Suppressor macrophage treated with lipopolysaccharide for 1 hour (primary cell): ENCODE measurements around the gene TMEM125.

ENCODE experiments used
- DNase-seq, 3 donors: peaks; one replicate each; pipeline ENCODE4 v3.0.0-alpha.2; 2020 to 2022

The TMEM125 gene

GRCh38 chr1:43294761-43295160 lies 25.0 kb downstream of the TMEM125 start:
- DNase-seq: no peak

- DNase-seq: no peak
These were observed 26.4 kb downstream of the TMEM125 start for GRCh38 chr1:43296207-43296606.

GRCh38 chr1:43298055-43298454 lies 28.3 kb downstream of the TMEM125 start:
- no peak for DNase-seq

DNA sequence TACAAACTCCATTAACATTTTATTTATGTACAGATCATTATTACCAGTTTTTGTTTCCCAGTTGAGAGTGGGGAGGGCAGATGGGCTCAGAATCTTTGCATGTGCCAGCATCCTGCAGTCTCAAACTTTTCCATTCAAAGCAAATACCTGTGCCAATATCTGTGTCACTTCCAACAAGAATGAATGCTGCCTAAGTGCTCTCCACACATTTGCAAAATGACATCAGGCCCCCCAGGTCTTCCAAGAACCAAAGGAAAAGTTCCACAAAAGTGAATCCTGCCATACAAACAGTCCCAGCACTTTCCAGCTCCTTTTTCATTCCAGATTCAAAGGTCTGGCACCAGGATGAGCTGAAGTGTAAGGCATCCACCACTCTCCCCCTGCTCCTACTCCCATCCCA lies 29.3 kb downstream of the TMEM125 start:
- DNase-seq: no peak

GRCh38 chr1:43300378-43301094 lies 30.8 kb downstream of the TMEM125 start, which contains the start of gene TIE1:
Gene TIE1 (plus strand): TSS chr1:43300982. CDS start chr1:43301072, 90 bp downstream.
- peak in 1 of 3 donors; percentile 23 for DNase-seq

DNA sequence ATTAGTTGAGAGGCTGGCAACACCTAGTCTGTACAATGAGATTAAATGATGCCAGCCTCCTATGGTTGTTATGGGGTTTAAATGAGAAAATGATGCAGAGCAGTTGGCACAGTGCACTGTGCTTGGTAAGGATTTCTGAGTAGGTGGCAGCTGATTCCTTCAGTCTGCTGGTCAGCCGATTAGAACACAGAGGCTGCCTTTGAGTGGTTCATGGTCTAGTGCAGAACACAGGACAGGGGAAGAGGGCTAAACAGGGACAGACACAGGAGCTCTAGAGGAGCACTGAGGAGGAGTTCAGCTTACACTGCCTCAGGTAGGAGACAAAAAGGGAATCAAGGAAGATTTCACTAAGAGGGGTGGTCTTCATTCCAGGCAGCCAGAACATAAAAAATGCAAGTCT lies 32.4 kb downstream of the TMEM125 start:
- no peak for DNase-seq

- peak in 2 of 3 donors; percentile 20 to 26 for DNase-seq
These were observed 33.1 kb downstream of the TMEM125 start for GRCh38 chr1:43302721-43303470.

- DNase-seq: no peak
These were observed 33.9 kb downstream of the TMEM125 start for GRCh38 chr1:43303471-43304313.

GRCh38 chr1:43304314-43304681 lies 34.5 kb downstream of the TMEM125 start:
- DNase-seq: no peak

DNA sequence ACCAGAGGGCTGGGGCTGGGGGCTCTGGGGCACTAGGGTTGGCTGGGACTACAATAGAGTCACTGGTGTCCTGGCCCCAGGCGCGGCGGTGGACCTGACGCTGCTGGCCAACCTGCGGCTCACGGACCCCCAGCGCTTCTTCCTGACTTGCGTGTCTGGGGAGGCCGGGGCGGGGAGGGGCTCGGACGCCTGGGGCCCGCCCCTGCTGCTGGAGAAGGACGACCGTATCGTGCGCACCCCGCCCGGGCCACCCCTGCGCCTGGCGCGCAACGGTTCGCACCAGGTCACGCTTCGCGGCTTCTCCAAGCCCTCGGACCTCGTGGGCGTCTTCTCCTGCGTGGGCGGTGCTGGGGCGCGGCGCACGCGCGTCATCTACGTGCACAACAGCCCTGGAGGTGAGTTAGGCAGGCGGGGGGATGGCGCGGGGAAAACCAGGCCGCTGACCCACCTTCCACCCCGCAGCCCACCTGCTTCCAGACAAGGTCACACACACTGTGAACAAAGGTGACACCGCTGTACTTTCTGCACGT lies 35.1 kb downstream of the TMEM125 start:
- DNase-seq: no peak

- no peak for DNase-seq
These were observed 35.7 kb downstream of the TMEM125 start for GRCh38 chr1:43305461-43305860.

- DNase-seq: no peak
These were observed 36.3 kb downstream of the TMEM125 start for GRCh38 chr1:43305926-43306687.

GRCh38 chr1:43306688-43307457 lies 37.1 kb downstream of the TMEM125 start:
- DNase-seq: no peak

DNA sequence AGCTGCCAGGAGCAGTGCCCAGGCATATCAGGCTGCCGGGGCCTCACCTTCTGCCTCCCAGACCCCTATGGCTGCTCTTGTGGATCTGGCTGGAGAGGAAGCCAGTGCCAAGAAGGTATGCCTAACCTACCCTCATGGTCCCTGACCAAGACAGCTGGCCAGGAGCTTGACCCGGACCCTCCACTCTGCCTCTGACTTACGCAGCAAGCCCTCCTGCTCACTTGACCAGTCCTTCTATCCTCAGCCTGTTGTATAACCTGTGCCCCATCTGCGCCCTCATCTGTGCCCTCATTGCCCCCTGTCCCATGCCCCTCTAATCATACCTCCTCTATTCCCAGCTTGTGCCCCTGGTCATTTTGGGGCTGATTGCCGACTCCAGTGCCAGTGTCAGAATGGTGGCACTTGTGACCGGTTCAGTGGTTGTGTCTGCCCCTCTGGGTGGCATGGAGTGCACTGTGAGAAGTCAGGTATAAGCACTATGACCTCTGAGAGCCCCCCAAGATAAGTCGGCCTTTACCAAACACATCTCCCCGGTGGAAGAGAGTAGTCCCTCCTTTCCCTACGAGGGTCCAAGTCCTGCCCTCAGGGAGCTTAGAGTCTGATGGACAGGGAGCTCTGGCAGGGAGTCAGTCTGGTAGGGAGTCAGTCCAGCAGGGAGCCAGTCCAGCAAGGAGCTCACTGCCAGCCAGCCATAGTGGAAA lies 37.8 kb downstream of the TMEM125 start:
- no peak for DNase-seq

- DNase-seq: no peak
These were observed 39.0 kb downstream of the TMEM125 start for GRCh38 chr1:43308635-43309404.

DNA sequence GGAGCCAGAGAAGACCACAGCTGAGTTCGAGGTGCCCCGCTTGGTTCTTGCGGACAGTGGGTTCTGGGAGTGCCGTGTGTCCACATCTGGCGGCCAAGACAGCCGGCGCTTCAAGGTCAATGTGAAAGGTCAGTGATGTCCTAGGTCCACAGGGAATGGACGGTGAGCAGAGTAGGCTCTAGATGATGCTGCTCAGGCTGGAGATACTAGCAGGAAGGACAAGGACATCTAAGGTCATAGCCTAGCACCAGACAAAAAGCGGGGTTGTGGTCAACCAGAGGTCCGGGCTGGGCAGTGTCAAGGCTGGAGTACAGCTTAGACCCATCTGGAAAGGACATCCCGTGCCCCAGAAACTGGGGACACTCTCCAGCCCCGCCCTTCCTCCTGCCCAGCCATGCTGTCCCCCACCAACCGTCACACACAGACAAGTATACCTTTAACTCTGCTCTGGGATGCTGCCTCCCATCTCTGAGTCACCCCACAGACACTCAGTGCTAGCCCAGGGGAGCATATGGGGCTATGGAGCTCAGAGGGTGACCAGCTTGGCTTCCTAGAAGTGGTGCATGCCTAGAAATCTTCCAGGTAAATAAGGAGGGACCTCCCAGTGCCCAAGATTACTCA lies 39.7 kb downstream of the TMEM125 start:
- no peak for DNase-seq

GRCh38 chr1:43311521-43311920 lies 41.7 kb downstream of the TMEM125 start:
- no peak for DNase-seq

DNA sequence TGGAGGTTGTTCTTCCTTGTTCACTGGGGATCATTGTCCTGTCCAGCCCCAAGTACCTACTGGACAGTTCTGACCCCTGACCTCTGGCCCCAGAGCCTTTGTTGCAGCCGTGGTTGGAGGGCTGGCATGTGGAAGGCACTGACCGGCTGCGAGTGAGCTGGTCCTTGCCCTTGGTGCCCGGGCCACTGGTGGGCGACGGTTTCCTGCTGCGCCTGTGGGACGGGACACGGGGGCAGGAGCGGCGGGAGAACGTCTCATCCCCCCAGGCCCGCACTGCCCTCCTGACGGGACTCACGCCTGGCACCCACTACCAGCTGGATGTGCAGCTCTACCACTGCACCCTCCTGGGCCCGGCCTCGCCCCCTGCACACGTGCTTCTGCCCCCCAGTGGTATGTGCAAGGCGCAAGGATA lies 42.4 kb downstream of the TMEM125 start:
- no peak for DNase-seq

DNA sequence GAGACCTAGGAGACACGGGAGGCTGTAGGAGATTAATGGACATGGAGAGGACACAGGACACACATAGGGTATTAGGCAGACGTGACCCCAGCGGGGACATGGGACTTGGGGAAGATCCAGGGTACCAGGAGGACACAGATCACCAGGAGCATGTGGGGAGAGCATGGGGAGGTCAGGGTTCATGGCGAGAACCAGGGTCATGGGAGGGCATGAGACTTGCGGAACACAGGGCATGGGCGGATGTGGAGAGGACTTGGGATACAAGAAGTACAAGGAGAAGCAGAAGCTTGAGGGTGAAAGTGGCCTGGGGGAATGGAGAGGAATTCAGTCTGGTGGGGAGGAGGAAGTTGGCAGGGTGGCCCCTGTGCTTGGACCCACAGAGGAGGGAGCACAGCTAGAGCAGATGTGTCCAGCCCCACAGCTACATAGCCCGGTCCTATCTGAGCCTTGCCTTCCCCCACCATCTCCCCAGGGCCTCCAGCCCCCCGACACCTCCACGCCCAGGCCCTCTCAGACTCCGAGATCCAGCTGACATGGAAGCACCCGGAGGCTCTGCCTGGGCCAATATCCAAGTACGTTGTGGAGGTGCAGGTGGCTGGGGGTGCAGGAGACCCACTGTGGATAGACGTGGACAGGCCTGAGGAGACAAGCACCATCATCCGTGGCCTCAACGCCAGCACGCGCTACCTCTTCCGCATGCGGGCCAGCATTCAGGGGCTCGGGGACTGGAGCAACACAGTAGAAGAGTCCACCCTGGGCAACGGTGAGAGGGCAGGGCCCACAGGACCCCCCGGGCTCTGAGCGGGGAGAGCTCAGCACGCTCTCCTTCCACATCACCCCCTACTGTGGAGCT lies 43.1 kb downstream of the TMEM125 start:
- DNase-seq: peak in 1 of 3 donors; percentile 17
